ENCODE measurements around the gene TMSB4X.
A peak's percentile ranks its signal among the peaks of the same experiment; 100 is the strongest.
"Not testable (repeated sequence)": the region's sequence is repeated elsewhere in the genome, so short reads cannot be mapped to it uniquely, and the experiment has no call there.

The TMSB4X gene

DNA sequence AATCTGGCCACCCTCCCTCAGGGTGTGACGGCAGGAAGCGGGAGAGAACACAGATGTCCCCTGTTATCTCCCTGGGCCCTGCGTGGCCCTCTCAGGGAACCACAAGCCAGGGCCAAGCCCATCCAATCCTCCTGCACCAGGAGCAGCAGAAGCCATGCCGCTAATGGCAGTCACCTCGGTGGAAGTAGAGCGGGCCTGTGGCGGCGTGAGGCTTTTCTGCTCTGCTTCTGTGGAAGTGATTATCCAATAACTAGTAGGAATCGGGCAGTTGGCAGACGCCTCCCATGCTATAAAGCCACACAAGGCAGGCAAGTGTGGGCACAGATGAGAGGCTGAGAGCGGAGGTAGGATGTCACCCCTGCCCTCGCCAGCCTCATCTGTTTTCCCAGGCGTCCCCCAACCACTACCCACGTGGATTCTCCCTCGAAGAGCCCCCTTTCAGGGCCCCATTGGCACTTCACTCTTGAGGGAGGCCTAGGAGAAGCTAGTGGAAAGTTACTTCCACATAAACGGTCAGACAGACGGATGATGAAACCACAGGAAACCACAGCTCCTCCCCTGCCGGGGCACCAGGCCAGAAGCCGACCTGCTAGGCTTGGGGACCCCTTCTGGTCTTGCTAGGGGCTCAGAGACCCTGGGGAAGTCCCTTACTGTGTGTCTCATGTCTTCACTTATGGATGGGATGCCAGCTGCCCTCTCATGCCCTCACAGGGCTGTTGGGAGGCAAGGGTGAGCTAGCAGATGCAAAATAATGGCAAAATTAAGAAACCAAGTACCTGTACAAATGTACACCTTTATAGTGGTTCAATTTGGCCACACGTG, 18.8 kb upstream of the TMSB4X start:
- peak; percentile 79 to 89 (median 86) for DNase-seq

DNA sequence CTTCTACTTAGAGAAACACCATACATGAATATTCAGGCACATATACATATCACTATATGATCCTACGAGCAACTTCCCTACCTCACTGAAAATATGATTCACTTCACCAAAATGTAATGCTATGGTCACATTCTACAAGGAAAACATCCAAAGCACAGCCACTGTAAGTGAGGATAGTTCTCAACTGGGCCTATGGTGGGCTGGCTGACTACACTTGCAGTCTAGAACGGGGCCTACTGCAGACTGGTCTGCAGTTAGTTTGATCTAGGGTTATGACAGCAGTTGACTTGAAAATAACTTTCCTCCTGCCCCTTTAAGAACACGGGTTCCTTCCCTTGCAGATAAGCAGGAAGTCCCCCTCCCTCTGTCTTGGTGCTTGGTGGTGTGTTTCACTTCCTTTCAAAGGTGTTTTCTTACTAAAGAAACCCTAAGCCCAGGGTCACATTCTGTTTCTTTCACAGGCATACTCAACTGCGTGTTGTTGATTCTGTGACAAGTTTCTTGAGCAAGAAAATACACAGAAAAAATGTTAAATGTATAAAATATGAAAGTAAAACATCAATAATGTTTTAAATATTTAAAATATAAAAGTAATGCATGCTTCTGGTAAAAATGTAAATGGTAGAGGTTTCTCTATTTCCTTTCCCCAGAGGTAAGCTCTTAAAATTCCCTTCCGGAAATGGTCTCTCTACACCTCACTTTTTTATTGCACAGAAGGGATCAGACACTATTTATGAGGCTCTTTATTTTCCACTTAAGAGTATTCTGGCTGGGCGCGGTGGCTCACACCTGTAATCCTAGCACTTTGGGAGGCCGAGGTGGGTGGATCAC, 18.0 kb upstream of the TMSB4X start:
- DNase-seq = peak; percentile 35 to 72 (median 64)

DNA sequence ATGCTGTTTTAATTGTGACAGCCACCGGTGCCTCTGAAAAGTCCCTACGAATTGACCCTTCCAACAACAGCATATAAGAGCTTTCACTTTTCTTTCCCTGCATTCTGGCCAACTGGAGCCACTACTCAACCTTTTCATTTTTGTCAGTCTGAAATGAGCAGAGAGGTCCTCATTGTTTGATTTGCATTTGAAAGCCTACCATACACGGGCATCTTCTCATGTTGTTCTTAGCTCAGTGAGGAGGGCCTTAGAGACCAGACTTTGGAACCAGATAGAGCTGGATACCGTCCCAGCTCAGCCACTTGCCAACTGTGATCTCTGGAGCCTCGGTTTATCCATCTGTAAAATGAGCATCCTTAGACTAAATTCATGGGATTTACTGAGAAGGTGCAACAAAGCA, 16.9 kb upstream of the TMSB4X start:
- no peak for DNase-seq

DNA sequence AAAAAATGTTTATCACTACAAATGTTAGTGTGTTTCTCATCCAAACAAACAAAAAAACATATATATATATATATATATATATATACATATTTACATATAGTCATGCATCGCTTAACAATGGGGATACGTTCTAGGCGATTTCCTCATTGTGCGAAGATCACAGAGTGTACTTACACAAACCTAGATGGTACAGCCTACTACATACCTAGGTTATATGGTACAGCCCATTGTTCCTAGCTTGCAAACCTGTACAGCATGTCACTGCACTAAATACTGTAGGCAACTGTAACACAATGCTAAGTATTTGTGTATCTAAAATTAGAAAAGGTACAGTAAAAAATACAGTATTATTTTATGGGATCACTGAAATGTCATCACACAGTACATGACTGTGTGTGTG, 16.4 kb upstream of the TMSB4X start:
- DNase-seq = no peak

DNA sequence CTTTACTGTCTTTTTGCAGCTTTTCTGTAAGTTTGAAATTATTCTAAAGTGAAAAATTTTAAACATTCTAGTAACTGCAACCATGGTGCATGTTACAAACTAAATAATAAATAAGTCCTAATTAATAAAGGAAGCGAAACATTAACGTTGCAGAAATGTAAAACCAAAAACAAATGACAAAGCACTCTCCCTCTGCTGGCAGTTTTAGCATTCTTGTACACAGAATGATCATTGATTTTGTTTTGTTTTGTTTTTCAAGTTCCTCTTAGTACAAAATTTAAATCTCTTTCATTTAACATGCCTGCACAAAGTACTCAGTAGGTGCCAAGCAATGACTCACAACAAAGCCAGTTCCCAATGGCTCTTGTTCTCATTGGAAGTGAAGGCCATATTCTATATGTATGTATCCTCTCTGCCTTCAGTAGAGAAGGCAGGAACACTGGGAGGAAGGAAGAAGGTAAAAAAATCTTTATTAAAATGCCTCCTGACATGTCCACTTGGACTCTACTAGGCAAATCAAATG, 13.7 kb upstream of the TMSB4X start:
- DNase-seq = peak in 2 of 4 experiments; percentile 23 to 57

DNA sequence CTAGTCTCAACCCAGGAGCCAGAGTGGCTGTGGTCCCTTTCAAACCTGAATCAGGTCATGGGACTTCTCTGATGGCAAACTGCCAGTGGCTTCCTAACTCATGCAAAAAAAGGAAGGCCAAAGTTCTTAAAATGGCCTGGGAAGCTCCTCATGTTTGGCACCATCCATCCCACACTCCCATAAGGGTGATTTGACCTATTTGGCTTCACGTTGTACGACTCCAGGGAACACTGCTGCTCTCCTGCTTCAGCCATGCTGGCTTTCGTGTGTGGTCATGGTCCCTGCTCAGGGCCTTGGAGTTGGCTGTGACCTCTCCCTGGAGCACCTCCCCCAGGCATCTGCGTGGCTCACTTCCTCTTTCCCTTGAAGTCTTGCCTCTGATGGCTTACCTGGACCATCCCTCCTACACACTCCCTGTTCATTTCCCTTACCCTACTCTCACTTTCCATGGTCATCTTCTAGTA, 12.8 kb upstream of the TMSB4X start:
- DNase-seq = peak in 2 of 4 experiments; percentile 28 to 37

DNA sequence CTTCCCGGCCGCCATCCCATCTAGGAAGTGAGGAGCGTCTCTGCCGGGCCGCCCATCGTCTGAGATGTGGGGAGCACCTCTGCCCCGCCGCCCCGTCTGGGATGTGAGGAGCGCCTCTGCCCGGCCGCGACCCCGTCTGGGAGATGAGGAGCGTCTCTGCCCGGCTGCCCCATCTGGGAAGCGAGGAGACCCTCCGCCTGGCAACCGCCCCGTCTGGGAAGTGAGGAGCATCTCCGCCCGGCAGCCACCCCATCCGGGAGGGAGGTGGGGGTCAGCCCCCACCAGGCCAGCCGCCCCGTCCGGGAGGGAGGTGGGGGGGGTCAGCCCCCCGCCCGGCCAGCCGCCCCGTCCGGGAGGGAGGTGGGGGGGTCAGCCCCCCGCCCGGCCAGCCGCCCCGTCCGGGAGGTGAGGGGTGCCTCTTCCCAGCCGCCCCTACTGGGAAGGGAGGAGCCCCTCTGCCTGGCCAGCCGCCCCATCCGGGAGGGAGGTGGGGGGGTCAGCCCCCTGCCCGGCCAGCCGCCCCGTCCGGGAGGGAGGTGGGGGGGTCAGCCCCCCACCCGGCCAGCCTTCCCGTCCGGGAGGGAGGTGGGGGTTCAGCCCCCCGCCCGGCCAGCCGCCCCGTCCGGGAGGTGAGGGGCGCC, 11.6 kb upstream of the TMSB4X start:
- DNase-seq = not testable (repeated sequence)

DNA sequence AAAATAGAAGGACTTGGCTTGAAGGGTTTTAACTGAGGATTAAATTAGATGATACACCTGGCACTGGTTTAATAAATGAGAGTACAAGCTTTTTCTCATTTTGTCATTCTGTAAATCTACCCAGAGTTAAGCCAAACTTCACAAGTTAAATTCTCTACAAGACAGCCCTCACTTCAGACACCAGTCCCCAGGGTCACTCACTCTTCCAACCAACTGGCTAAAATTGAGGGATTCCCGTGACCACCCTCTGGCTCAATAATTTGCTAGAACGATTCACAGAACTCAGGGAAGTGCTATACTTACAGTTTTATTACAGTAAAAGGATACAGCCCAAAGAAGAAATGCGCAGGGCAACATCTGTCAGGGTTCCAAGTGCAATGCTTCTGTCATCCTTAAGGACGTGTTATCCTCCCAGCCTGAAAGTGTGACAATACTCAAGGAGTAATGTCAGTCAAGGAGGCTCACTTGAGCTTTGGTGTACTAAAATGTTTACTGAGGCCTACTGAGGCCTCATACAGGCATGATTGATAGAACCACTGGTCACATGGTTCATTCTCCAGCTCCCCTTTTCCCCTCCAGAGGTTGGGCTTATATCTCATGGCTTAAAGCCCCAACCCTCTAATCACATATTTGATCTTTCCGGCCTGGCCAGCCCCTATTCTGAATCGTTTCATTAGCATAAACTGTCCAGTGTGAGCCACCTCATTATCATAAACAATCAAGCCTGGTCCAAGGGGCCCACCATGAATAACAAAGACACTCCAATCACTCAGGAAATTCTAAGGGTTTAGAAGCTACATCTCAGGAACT, 9.6 kb upstream of the TMSB4X start:
- no peak for DNase-seq

DNA sequence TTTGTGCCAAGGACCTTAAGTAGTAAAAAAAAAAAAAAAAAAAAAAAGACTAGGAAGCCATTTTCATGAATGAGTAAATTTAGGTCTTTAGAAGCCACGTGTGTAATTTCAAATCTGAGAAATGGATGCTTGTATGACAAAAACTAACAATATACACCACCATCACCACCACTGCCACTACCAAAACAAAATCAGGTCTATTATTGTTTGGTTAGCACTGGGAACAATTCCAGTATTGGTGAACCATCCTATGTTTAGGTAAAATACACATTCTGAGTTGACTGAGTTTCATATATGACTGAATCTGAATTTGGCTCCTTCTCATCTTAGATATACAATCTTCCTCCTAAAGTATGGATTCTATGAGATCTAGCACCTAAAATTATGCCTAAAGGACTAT, 8.8 kb upstream of the TMSB4X start:
- no peak for DNase-seq

DNA sequence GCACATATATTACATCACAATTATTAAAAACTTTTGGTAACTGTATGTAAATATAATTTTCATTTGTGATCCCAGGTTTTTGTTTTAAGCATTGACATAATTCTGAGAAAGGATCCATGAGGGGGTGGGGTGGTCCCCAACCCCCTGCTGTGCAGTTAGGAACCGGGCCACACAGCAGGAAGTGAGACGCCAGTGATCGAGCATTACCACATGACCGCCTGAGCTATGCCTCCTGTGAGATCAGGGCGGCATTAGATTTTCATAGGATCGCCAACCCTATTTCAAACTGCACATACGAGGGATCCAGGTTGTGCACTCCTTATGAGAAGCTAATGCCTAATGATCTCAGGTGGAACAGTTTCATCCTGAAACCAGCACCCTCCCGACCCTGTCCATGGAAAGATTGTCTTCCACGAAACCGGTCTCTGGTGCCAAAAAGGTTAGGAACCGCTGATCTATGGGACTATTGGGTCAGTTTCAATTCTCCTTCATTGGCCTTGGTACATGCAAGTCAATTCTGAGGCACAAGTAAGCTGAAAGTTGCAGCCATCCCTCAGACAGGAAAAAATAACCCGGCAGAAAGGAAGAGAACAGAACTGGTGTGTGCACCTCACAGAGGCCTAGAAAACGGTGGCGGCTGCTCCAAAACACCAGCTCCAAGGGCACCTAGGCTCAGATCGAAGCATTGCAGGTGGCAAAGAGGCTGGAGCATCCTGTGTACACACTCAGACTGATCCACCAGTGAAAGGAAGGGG, 7.0 kb upstream of the TMSB4X start:
- DNase-seq = peak in 3 of 4 experiments; percentile 41 to 45 (median 44)

DNA sequence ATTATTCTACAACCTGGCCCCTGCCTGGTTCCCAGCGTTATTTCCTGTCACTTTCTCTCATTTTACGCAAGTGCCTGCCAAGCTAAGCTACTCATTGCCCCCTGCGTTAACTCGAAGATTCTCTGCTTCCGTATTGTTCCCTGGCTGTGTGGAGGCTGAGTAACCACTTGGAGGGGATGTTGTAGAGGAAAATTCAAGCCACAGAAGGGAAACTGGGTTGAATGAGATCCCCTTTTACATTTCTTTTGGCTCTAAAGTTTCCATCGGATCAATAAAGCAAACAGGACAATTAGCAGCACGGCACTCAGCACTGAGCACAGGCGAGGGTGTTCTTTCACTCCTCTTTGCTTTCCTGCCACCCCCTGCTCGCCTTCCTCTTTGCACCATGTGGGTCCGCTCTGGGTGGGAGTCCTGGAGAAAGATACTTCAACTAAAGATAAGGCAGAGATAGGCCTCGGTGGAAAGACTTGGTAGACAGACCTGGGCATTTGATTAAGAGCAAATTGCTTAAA, 4.2 kb upstream of the TMSB4X start:
- DNase-seq = peak; percentile 69 to 79 (median 76)

DNA sequence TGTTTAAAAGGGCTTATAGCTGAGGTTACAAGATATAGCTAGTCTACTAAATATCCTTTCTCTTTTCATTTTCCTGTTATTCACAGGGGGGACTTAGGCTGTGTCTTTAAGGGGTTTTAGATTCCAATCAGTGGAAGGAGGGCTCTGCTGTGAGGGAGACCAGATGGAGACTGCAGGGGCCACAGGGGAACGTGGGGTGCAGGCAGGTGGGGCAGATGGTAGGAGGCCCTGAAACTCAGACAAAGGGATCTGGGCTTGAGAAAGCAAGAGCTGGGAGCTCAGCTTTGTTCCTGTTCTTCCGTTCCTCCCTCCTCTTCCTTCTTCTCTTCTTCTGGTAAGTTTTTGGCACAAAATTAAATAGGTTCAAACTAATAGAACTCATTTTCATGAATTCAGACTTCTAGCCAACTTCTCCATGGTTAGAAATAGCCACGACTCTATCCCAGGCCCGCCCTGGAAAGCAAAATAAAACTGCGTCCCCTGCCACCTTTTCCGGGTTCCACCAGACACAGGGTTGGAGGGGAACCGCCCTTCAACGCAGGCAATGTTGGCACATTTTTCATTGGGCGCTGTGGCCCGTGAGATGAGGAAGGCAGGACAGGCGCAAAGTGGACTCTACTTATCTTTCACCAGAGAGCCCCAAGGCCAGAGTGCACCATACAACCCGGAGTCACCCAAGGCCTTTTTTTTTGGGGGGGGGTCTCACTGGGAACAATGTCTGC, 3.5 kb upstream of the TMSB4X start:
- peak in 3 of 4 experiments; percentile 46 to 55 (median 47) for DNase-seq

DNA sequence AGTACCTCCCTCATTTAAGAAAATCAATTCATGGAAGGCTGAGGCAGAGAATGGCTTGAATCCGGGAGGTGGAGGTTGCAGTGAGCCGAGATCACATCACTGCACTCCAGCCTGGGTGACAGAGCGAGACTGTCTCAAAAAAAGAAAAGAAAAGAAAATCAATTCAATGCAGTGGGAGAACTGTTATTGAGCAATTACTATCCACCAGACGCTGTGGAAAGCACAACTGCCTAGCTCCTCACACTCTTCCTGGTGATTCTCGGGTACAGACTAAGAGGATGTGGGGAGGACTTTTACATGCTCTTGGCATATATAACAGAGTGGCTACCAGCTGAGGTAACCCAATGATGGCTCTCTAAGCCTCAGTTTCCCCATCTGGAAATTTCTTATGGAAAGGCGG, 2.7 kb upstream of the TMSB4X start:
- DNase-seq = peak; percentile 29 to 59 (median 49)

DNA sequence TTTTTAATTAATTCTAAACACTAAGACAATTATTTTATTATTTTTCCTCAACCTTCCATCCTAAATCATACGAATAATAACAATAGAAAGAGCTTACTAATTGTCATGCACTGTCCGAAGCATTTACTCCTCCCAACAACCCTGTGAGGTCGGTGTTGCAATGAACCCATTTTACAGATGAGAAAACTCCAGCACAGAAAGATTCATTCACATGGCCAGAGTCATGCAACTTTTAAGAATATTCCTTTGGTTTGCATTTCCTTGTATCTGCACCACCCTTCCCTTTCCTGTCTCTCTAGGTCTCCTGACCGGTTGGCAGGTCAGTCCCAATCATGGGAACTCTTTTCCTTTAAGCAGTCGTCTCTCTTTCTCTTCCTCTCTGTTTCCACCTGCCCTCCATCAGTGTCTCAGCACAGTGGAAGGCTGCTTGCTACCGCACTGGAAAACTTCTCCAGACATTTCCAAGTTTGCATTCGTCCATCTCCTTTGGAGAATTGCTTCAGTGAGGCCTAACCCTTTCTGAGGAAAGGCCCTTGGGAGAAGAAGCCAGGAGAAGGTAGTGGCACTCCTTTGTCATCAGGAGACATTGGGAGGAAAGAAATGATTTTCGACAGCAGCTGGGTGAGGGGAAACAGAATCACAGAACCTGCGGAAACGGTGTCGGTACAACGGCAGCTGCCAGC, 1.9 kb upstream of the TMSB4X start:
- DNase-seq = peak in 3 of 4 experiments; percentile 31 to 52 (median 46)

DNA sequence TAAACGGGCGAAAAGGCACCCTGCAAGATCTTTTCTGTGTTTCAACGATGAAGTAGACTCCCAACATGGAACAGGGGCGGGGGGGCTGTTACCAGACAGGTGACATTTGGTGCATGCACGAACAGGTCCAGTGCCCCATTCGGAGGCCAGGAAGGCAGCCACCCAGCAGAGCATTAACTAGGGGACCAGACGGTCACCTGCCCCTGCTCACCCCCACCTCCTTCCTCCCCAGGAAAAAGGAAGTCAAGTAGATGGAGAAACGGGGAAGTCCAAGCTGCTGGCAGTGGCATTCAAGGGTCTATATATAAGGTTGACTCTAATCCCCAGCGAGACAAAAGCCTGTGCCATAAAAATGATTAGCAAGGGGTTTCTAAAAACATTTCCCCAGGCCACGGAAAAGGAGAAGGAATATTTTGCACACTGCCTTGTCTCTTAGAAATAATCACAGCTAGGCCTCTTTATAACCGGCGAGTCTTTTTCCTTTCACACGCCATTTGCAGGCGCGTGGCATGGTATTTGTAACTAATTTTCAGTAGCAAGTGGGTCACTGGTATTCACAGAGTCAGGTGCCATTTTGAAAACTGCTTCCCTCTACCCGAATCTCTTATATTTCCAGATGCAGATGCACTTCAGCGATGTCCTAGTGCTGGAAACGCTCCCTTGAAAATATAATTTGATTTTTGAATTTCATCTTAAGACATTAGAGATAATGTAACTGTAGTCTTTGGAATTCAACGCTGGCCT, 1.2 kb upstream of the TMSB4X start:
- peak; percentile 67 to 88 (median 80) for DNase-seq

DNA sequence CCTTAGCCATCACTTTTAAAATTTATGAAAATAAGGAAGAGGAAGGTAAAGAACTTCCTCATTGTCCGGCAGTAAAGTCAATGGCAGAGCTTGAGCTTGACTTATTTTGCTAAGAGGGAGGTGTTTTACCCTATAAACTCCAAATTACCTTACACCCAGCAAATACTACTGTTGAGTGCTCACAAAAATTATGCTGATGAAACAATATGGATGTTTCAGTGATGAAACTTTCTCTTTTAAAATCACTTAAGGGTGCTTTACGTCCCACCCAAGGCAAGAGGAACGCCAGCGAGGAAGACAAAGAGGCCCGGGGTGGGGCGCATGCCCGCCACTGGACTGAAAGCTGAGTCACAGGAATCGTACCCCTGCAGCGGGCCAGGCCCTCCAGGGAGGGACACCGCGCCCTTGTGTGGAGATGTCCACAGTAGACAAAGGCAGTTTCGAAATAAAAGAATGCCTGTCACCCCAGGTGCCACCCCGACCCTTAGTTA, 560 bp upstream of the TMSB4X start:
- DNase-seq = peak; percentile 69 to 79 (median 74)

DNA sequence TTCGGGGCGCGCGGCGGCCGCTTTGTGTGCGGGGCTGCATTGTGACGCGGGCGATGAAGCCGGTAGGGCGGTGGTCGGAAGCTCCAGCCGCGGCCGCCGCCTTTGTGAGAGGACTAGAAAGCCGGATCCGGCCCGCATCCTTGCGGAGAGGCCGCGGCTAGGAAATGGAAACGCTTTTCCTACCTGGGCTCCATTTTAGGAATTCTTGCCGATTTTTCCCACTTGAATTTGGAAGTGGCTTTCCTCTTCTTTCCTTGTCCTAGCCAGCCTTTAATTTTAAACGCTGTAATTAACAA, 708 bp downstream of the TMSB4X start:
- peak in 2 of 4 experiments; percentile 36 to 49 for DNase-seq

DNA sequence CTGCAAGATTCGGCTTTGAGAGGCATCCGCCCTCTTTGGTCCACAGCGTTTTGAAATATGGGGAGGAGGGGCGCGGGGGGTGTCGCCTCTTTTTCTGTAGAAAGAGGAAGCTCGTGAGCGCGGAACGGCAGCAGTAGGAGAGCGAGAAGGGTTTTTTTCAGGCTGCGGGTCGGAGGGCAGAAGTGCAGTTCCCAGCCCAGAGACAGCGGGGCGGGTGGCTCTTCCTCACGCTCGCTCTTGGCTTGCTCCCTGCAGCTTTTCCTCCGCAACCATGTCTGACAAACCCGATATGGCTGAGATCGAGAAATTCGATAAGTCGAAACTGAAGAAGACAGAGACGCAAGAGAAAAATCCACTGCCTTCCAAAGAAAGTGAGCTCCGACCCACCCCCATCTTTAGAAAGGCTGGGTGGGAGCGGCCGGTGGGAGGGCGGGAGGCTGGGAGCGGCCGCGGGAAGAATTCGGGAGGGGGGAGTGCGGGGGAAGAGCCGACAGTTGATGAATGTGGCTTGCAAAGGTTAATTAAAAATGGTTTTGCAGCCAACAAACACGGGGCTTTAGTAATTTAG, 1.2 kb downstream of the TMSB4X start:
- peak; percentile 69 to 80 (median 76) for DNase-seq
